OCI-M2 (cell line): Measurements from ENCODE around the gene RHEX.
A peak's percentile ranks its signal among the peaks of the same experiment; 100 is the strongest.
"Not testable (repeated sequence)": the region's sequence is repeated elsewhere in the genome, so short reads cannot be mapped to it uniquely, and the experiment has no call there.

Source experiments
- DNase-seq: peaks from one replicate; lab custom pipeline; 2025; ENCODE audit not compliant: unreplicated experiment; lab: John Stamatoyannopoulos, UW

Gene RHEX

GRCh38 chr1:206058927-206059292 is 5.9 kb downstream of the RHEX start:
- DNase-seq = no peak

- no peak for DNase-seq
Observed at GRCh38 chr1:206059355-206059915, 6.5 kb downstream of the RHEX start.

GRCh38 chr1:206060844-206061243 is 7.9 kb downstream of the RHEX start:
- no peak for DNase-seq

GRCh38 chr1:206062464-206062863 is 9.5 kb downstream of the RHEX start:
- DNase-seq = no peak

- DNase-seq = not testable (repeated sequence)
Observed at GRCh38 chr1:206064001-206064400, 11.0 kb downstream of the RHEX start.

GRCh38 chr1:206064501-206064900 is 11.5 kb downstream of the RHEX start:
- not testable (repeated sequence) for DNase-seq

- DNase-seq = no peak
Observed at GRCh38 chr1:206065547-206066145, 12.7 kb downstream of the RHEX start.

- DNase-seq = peak; percentile 35
Observed at GRCh38 chr1:206066479-206067171, 13.7 kb downstream of the RHEX start.

- DNase-seq = no peak
Observed at GRCh38 chr1:206067486-206068227, 14.7 kb downstream of the RHEX start.

GRCh38 chr1:206068314-206068713 is 15.3 kb downstream of the RHEX start:
- DNase-seq = no peak

GRCh38 chr1:206070627-206071304 is 17.8 kb downstream of the RHEX start:
- DNase-seq = no peak

- DNase-seq = peak; percentile 54
Observed at GRCh38 chr1:206074839-206075238, 21.9 kb downstream of the RHEX start.

GRCh38 chr1:206075786-206076755 is 23.1 kb downstream of the RHEX start:
- DNase-seq = no peak

- DNase-seq = no peak
Observed at GRCh38 chr1:206079135-206079534, 26.2 kb downstream of the RHEX start.

GRCh38 chr1:206080026-206080820 is 27.2 kb downstream of the RHEX start:
- DNase-seq = no peak

GRCh38 chr1:206081856-206082255 is 28.9 kb downstream of the RHEX start:
- no peak for DNase-seq

GRCh38 chr1:206082831-206083695 is 30.1 kb downstream of the RHEX start:
- DNase-seq = no peak

- no peak for DNase-seq
Observed at GRCh38 chr1:206083750-206084149, 30.8 kb downstream of the RHEX start.
